ENCODE data around the gene MAT1A. TPM values are rescaled to one million over a fixed set of nuclear protein-coding genes. Genes with fewer than 3 reads are reported as not detected.
"Not testable (repeated sequence)": the region's sequence is repeated elsewhere in the genome, so short reads cannot be mapped to it uniquely, and the experiment has no call there.

The MAT1A gene
- total and polyA plus RNA-seq, 9 of the 15 experiments (the other 6 are each of a cell fraction or from before 2014, with no cell fraction given): 0.03 to 0.30 (median 0.11) TPM; not detected in 2

DNA sequence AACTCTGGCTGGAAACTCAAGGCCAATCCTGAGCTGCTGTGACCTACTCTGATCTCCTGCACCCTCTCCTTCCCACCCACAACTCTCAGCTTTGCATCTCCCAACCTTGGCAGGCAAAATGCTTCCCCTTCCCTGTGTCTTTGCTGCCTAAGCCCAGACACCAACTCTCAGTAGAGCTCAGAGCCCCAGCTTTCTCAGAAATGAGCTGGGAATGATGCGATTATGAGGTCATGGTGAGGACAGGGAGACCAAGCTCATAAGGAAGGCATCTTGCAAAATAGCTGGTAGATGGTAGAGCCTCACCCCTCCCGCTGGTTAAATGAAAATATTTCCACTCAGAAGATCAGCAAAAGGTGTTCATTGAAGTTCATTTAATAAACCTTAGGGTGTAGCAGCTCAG lies 34.7 kb downstream of the MAT1A start:
- H3K27ac ChIP-seq (ENCODE audit: extremely low read depth, low read depth, low read length); H3K36me3 ChIP-seq (ENCODE audit: control insufficient read depth, insufficient read depth, low read length); H3K4me2 ChIP-seq (ENCODE audit: insufficient read depth, low read length); H3K9me1 ChIP-seq (ENCODE audit: control insufficient read depth, insufficient read depth, low read length); ATAC-seq; CTCF ChIA-PET (ENCODE audit: low intra/inter-chr PET ratio); H3K4me3 ChIP-seq; H4K20me1 ChIP-seq (replicated peaks; ENCODE audit: control insufficient read depth, insufficient read depth, low read length); in situ Hi-C loops (cut with MboI); H3K4me1 ChIP-seq (replicated peaks in 1 of 2; ENCODE audit: control insufficient read depth in 2 of 2, insufficient read depth in 2 of 2, low read length in 2 of 2); H3K79me2 ChIP-seq (ENCODE audit: control insufficient read depth, insufficient read depth, low read length); H3K9me3 ChIP-seq (replicated peaks; ENCODE audit: control insufficient read depth, insufficient read depth, low read depth, low read length); intact Hi-C loops (cut with micrococcal nuclease); BruUV-seq (replicated peaks); POLR2A ChIA-PET; DNase-seq (ENCODE audit: extremely low read depth in 1 of 4, low spot score in 3 of 4); H2AFZ ChIP-seq (ENCODE audit: low read depth, low read length); H3K9ac ChIP-seq (ENCODE audit: insufficient read depth in 1 of 2, low read depth in 2 of 2, low read length in 2 of 2): not testable (repeated sequence)
- FAIRE-seq: peak; percentile 15
- H3K27me3 ChIP-seq (ENCODE audit: control insufficient read depth in 2 of 2, insufficient read depth in 2 of 2, low read length in 2 of 2): peaks cover 6 to 31% of the 10 kb centered on the region in 2 experiments; a peak in 4 of 5 replicates
- WGBS (ENCODE audit: insufficient coverage, low coverage, missing lambda C conversion rate): no CpG with 5 or more reads among the region's 2 CpGs

DNA sequence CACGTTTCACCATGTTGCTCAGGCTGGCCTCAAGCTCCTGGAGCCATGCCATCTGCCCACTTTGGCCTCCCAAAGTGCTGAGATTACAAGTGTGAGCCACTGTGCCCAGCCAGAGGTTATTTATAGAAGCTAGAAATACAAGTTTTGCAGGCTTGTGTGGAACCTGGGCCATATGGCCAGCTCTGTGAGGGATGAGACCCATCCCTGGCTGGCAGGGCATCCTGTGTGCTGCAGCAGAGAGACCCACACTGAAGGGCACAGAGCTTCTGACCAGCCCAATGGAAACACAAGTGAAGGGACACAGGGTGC lies 35.5 kb downstream of the MAT1A start:
- BruUV-seq (replicated peaks); H3K9ac ChIP-seq (ENCODE audit: insufficient read depth in 1 of 2, low read depth in 2 of 2, low read length in 2 of 2); H3K4me1 ChIP-seq (replicated peaks in 1 of 2; ENCODE audit: control insufficient read depth in 2 of 2, insufficient read depth in 2 of 2, low read length in 2 of 2); CTCF ChIA-PET (ENCODE audit: low intra/inter-chr PET ratio); DNase-seq (ENCODE audit: extremely low read depth in 1 of 4, low spot score in 3 of 4); H3K9me3 ChIP-seq (replicated peaks; ENCODE audit: control insufficient read depth, insufficient read depth, low read depth, low read length); H3K4me3 ChIP-seq; intact Hi-C loops (cut with micrococcal nuclease); H3K9me1 ChIP-seq (ENCODE audit: control insufficient read depth, insufficient read depth, low read length); H4K20me1 ChIP-seq (replicated peaks; ENCODE audit: control insufficient read depth, insufficient read depth, low read length); in situ Hi-C loops (cut with MboI); FAIRE-seq; POLR2A ChIA-PET; H3K27ac ChIP-seq (ENCODE audit: extremely low read depth, low read depth, low read length); ATAC-seq; H3K4me2 ChIP-seq (ENCODE audit: insufficient read depth, low read length); H3K36me3 ChIP-seq (ENCODE audit: control insufficient read depth, insufficient read depth, low read length); H2AFZ ChIP-seq (ENCODE audit: low read depth, low read length); H3K79me2 ChIP-seq (ENCODE audit: control insufficient read depth, insufficient read depth, low read length): not testable (repeated sequence)
- 0% methylated on average over 1 of the region's 1 CpG for WGBS (ENCODE audit: insufficient coverage, low coverage, missing lambda C conversion rate)
- peaks cover 4 to 23% of the 10 kb centered on the region in 2 experiments; a peak in 4 of 5 replicates for H3K27me3 ChIP-seq (ENCODE audit: control insufficient read depth in 2 of 2, insufficient read depth in 2 of 2, low read length in 2 of 2)

Measured in K562 (cell line).